Neural progenitor cell (in vitro differentiated cells): ENCODE results near the gene TSTD1. TPM values are rescaled to one million over a fixed set of nuclear protein-coding genes. Genes with fewer than 3 reads are reported as not detected.

ENCODE experiments used
- DNase-seq: peaks from one replicate; pipeline ENCODE4 v3.0.0-alpha.2; 2016; ENCODE audit warnings: low spot score
- H2AFZ ChIP-seq: fragments of 200-600 bp; sonication (generic); replicated peaks from 2 replicates; pipeline ENCODE4 v1.6.1; 2016; ENCODE audit warnings: antibody characterized with exemption
- H3F3A ChIP-seq: fragments of 200-600 bp; sonication (generic); 2 replicates; pipeline ENCODE4 v1.6.1; 2016; ENCODE audit warnings: antibody characterized with exemption, low read depth
- H3K27ac ChIP-seq: fragments of 200-600 bp; sonication (generic); 2 replicates; pipeline ENCODE4 v1.5.1; 2016; ENCODE audit warnings: mild to moderate bottlenecking
- H3K27me3 ChIP-seq: fragments of 200-600 bp; sonication (generic); 2 replicates; pipeline ENCODE4 v1.6.1; 2016; ENCODE audit warnings: mild to moderate bottlenecking, moderate library complexity
- H3K36me3 ChIP-seq: fragments of 200-600 bp; sonication (generic); 2 replicates; pipeline ENCODE4 v1.5.1; 2016
- H3K4me1 ChIP-seq: fragments of 200-600 bp; sonication (generic); 2 replicates; pipeline ENCODE4 v1.6.1; 2016; ENCODE audit warnings: mixed run types
- H3K4me2 ChIP-seq: fragments of 200-600 bp; sonication (generic); 2 replicates; pipeline ENCODE4 v1.6.1; 2016
- H3K4me3 ChIP-seq: fragments of 200-600 bp; sonication (generic); 2 replicates; pipeline ENCODE4 v1.5.1; 2016
- H3K79me2 ChIP-seq: fragments of 200-600 bp; sonication (generic); 2 replicates; pipeline ENCODE4 v1.6.1; 2016; ENCODE audit warnings: low read depth
- H3K9ac ChIP-seq: fragments of 200-600 bp; sonication (generic); 2 replicates; pipeline ENCODE4 v1.6.1; 2016
- H3K9me3 ChIP-seq: fragments of 200-600 bp; sonication (generic); 2 replicates; pipeline ENCODE4 v1.5.1; 2016; ENCODE audit warnings: low read depth
- H4K20me1 ChIP-seq: fragments of 200-600 bp; sonication (generic); 2 replicates; pipeline ENCODE4 v1.6.1; 2016; ENCODE audit warnings: low read depth
- H3K27ac Mint-ChIP-seq: 3 replicates; pipeline ENCODE4 v1.8.0; 2021; ENCODE audit warnings: mixed read lengths
- H3K27me3 Mint-ChIP-seq: 2 replicates; pipeline ENCODE4 v1.8.0; 2022; ENCODE audit warnings: low read depth, mild to moderate bottlenecking, inconsistent platforms, moderate library complexity, mixed read lengths; ENCODE audit not compliant: insufficient read depth
- H3K36me3 Mint-ChIP-seq: 3 replicates; pipeline ENCODE4 v1.8.0; 2021; ENCODE audit warnings: mixed read lengths
- H3K4me1 Mint-ChIP-seq: 3 replicates; pipeline ENCODE4 v1.8.0; 2021; ENCODE audit warnings: mixed read lengths
- H3K4me3 Mint-ChIP-seq: 3 replicates; pipeline ENCODE4 v1.8.0; 2021; ENCODE audit warnings: mild to moderate bottlenecking, moderate library complexity, mixed read lengths
- H3K9me3 Mint-ChIP-seq: 3 replicates; pipeline ENCODE4 v1.8.0; 2020; ENCODE audit warnings: mixed read lengths
- CTCF ChIP-seq: fragments of 200-600 bp; sonication (generic); IDR thresholded peaks from 2 replicates; pipeline ENCODE4 v1.5.1; 2017; ENCODE audit warnings: antibody characterized with exemption, mild to moderate bottlenecking
- EZH2 ChIP-seq: fragments of 200-600 bp; sonication (generic); IDR thresholded peaks from 2 replicates; pipeline ENCODE4 v1.6.1; 2017; ENCODE audit warnings: antibody characterized with exemption, mild to moderate bottlenecking, moderate library complexity
- EZH2phosphoT487 ChIP-seq: fragments of 200-600 bp; sonication (generic); IDR thresholded peaks from 2 replicates; pipeline ENCODE4 v1.6.1; 2017; ENCODE audit warnings: antibody characterized with exemption
- total RNA-seq: library from RNA; depleted of rRNA; stranded (reverse); fragments of >200 nt; gene quantifications from 2 replicates; pipeline ENCODE4 v1.2.3, GENCODE V29; 2015; ENCODE audit warnings: low replicate concordance

Gene TSTD1
- 29.9 and 59.9 TPM in 2 replicates for total RNA-seq

- Histone ChIP-seq H2AFZ (peak within 1 kb of the TSS; percentile 74), H3K79me2 (peaks cover 11% of the 10 kb centered on the region), H3K4me2 (peak within 1 kb of the TSS; percentile 84), H3K9ac (no peak within 1 kb of the TSS), H3K27me3 (no peaks in the 10 kb centered on the region), H4K20me1 (peaks cover 9% of the 10 kb centered on the region), H3K9me3 (no peaks in the 10 kb centered on the region), H3K36me3 (no peaks in the 10 kb centered on the region), H3F3A (peaks cover 31% of the 10 kb centered on the region), H3K27ac (no peak within 1 kb of the TSS), H3K4me1 (peaks cover 15% of the 10 kb centered on the region), H3K4me3 (peak within 1 kb of the TSS; percentile 84)
- DNase-seq, result peak; percentile 82
- no peak within 1 kb of the TSS for H3K27ac Mint-ChIP-seq
- no peaks in the 10 kb centered on the region for H3K9me3 Mint-ChIP-seq
- peak within 1 kb of the TSS; percentile 72 for H3K4me3 Mint-ChIP-seq
- TF ChIP-seq EZH2phosphoT487 (no peak), EZH2 (no peak), CTCF (no peak)
- H3K4me1 Mint-ChIP-seq, result peaks cover 11% of the 10 kb centered on the region
- peaks cover 2% of the 10 kb centered on the region for H3K27me3 Mint-ChIP-seq
- H3K36me3 Mint-ChIP-seq, result peaks cover 25% of the 10 kb centered on the region
Measured at GRCh38 chr1:161038523-161039153, at the start of gene TSTD1. Gene TSTD1, minus strand, starts transcription at chr1:161038964. Its CDS starts 75 bp downstream, at chr1:161038889.

GRCh38 chr1:161086457-161086856 is 47.7 kb upstream of the TSTD1 start:
- H4K20me1 ChIP-seq, result no peaks in the 10 kb centered on the region

GRCh38 chr1:161085165-161085564 is 46.4 kb upstream of the TSTD1 start:
- H3K36me3 ChIP-seq, result no peaks in the 10 kb centered on the region
- no peaks in the 10 kb centered on the region for H3F3A ChIP-seq
- no peaks in the 10 kb centered on the region for H4K20me1 ChIP-seq
- H3K9ac ChIP-seq, result no peak overlapping the region
- no peak overlapping the region for H2AFZ ChIP-seq
- H3K9me3 Mint-ChIP-seq, result no peaks in the 10 kb centered on the region
- DNase-seq, result peak; percentile 25
- H3K4me1 Mint-ChIP-seq, result peaks cover 21% of the 10 kb centered on the region
- no peak overlapping the region for H3K27ac ChIP-seq
- no peak overlapping the region for H3K4me3 ChIP-seq
- no peak overlapping the region for H3K4me3 Mint-ChIP-seq
- no peak overlapping the region for H3K27ac Mint-ChIP-seq
- H3K27me3 Mint-ChIP-seq, result peaks cover 8% of the 10 kb centered on the region
- TF ChIP-seq EZH2phosphoT487 (no peak), CTCF (no peak), EZH2 (no peak)
- H3K4me2 ChIP-seq, result no peak overlapping the region
- no peaks in the 10 kb centered on the region for H3K79me2 ChIP-seq
- H3K9me3 ChIP-seq, result no peaks in the 10 kb centered on the region
- no peaks in the 10 kb centered on the region for H3K36me3 Mint-ChIP-seq
- H3K4me1 ChIP-seq, result peaks cover 11% of the 10 kb centered on the region
- no peaks in the 10 kb centered on the region for H3K27me3 ChIP-seq

More at GRCh38 chr1:161086457-161086856, 47.7 kb upstream of the TSTD1 start:
- H3K4me1 Mint-ChIP-seq, result peaks cover 19% of the 10 kb centered on the region
- DNase-seq, result no peak
- Histone ChIP-seq H2AFZ (no peak overlapping the region), H3F3A (no peaks in the 10 kb centered on the region), H3K36me3 (no peaks in the 10 kb centered on the region), H3K79me2 (no peaks in the 10 kb centered on the region), H3K27me3 (no peaks in the 10 kb centered on the region), H3K4me2 (no peak overlapping the region), H3K9me3 (no peaks in the 10 kb centered on the region), H3K9ac (no peak overlapping the region), H3K27ac (no peak overlapping the region), H3K4me3 (no peak overlapping the region), H3K4me1 (peaks cover 11% of the 10 kb centered on the region)
- no peaks in the 10 kb centered on the region for H3K36me3 Mint-ChIP-seq
- peak overlapping the region; percentile 19 for H3K27ac Mint-ChIP-seq
- H3K9me3 Mint-ChIP-seq, result no peaks in the 10 kb centered on the region
- TF ChIP-seq CTCF (no peak), EZH2 (no peak), EZH2phosphoT487 (no peak)
- peaks cover 6% of the 10 kb centered on the region for H3K27me3 Mint-ChIP-seq
- no peak overlapping the region for H3K4me3 Mint-ChIP-seq
